A549 treated with ZK216348 at 1 μM for 4 hours (cell line): Measurements from ENCODE around the gene IRAK1. TPM values are rescaled to one million over a fixed set of nuclear protein-coding genes. Genes with fewer than 3 reads are reported as not detected.

Source experiments
- total RNA-seq: library from RNA; stranded (reverse); fragments of 200-300 nt; extraction: Qiagen RNA extraction; gene quantifications from 5 replicates; pipeline ENCODE4 v1.2.3, GENCODE V29; 2022; ENCODE audit warnings: low read depth

The IRAK1 gene
- total RNA-seq: 150 to 229 TPM (median 227 TPM) in 5 replicates

DNA sequence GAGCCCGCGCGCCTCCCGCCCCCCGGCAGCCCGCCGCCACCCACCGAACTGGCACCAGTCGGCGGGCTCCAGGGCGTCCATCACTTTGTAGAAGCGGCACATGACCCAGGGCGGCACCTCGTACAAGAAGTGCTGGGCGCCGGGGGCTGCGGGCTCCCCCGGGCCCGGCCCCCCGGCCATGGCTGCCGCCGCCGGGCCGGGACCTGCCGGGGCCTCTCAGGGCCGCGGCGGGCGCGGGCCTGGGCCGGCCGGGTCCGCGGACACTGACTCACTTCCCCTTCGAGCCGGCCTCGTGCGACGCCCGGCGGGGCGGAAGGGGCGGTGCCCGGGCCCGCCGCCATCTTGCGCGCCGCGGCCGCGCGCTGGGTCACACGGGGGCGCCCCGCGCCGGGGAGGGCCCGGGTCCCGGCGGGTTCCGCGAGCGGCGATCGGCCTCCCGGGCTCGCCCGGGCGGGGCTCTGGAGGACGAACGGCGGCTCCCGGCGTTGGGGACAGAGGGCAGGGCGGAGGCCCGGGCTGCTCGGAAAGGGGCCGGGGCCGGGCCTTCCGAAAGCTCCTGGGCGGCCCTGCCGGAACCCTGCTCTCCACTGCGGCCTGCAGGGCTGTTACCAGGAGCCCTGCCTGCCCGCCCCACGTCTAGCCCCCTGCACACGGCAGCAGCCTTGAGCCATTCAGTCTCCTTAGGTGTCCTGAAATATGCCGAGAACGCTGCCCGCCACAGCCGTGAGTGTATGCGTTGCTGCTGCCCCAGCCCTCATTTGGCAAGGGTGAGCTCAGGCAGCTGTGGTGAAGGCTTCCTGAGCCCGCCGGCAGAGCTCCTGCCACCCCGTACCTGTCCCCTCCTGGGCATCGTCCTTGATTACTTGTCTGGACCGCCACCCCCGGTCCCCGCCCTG is at the start of gene IRAK1:
Gene IRAK1, minus strand, starts transcription at position 270 of the 896 bp plus-strand sequence. Its CDS starts 90 bp downstream, at position 180.

DNA sequence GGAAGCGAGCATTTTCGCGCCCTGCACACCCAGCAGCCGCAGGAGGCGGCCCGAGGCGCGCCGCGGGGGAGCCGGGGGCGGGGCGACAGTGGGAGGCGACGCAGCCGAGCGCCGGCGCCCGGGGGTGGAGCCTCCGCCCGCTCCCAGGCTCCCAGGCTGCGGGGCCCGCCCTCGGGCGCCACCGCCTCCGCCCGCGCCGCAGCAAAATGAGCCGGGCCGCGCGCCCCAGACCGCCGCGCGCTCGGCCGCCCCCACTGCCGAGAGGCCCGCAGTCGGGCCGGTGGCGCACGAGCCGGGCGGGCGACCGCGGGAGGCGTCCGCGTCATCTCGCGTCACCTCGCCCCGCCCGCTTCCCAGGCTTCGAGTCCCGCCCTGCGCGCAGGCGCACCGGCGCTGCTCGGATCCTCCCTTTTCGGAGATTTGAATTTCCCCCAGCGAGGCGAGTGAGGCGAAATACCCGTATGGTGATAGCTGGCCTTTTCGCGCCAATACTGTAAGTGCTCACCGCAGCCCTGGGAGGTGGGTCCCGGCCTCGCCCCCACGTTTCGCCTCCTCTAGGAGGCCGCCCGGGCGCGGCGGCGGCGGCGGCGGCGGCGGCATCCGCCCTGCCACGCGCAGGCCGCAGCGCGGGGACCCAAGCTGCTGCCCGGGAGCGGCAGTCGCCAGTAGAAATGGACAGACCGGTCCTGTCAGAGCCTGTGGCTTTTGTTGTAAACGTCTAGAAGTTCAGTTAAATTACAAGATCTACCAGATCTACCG is 47.2 kb downstream of the IRAK1 start, which contains the start of gene TMEM187:
Gene TMEM187, plus strand, starts transcription at position 387 of the 759 bp plus-strand sequence. CDS start 9,309 bp downstream, outside the sequence.

GRCh38 chrX:153971450-153972367 is 48.0 kb downstream of the IRAK1 start, which contains the start of gene HCFC1:
Gene HCFC1 (minus strand): TSS chrX:153971818. CDS start chrX:153970840, 978 bp downstream.

Other genes with a start within 250 kb of the IRAK1 start
- gene SRPK3, start 238.9 kb downstream of the IRAK1 start, total RNA-seq: 0.04 TPM in 1 of 5 replicates, not detected in the others
- 49.5 to 70.3 TPM (median 66.5 TPM) in 5 replicates for gene IDH3G, start 225.5 kb downstream of the IRAK1 start, total RNA-seq
- gene SSR4, start 225.2 kb downstream of the IRAK1 start, total RNA-seq: 334 to 461 TPM (median 405 TPM) in 5 replicates
- 2.9 to 4.8 TPM (median 3.6 TPM) in 5 replicates for gene PDZD4, start 189.4 kb downstream of the IRAK1 start, total RNA-seq
- gene L1CAM, start 133.7 kb downstream of the IRAK1 start, total RNA-seq: 18.2 to 26.1 TPM (median 21.4 TPM) in 5 replicates
- not detected in 5 replicates for gene AVPR2, start 115.2 kb downstream of the IRAK1 start, total RNA-seq
- 0.98 to 2.9 TPM (median 2.2 TPM) in 5 replicates for gene ARHGAP4, start 93.6 kb downstream of the IRAK1 start, total RNA-seq
- 197 to 231 TPM (median 204 TPM) in 5 replicates for gene NAA10, start 84.9 kb downstream of the IRAK1 start, total RNA-seq
- 0.38 TPM in 1 of 5 replicates, not detected in the others for gene RENBP, start 75.3 kb downstream of the IRAK1 start, total RNA-seq
- gene HCFC1, start 48.1 kb downstream of the IRAK1 start, total RNA-seq: 25.8 to 45.1 TPM (median 41.4 TPM) in 5 replicates
- gene TMEM187, start 47.1 kb downstream of the IRAK1 start, total RNA-seq: 4.2 to 10.2 TPM (median 5.9 TPM) in 5 replicates
- 14.2 to 23.1 TPM (median 18.0 TPM) in 5 replicates for gene MECP2, start 77.8 kb upstream of the IRAK1 start, total RNA-seq
- gene OPN1LW, start 124.3 kb upstream of the IRAK1 start, total RNA-seq: not detected in 5 replicates
- gene OPN1MW, start 162.7 kb upstream of the IRAK1 start, total RNA-seq: not detected in 5 replicates
- gene OPN1MW2, start 199.9 kb upstream of the IRAK1 start, total RNA-seq: not detected in 5 replicates
- gene OPN1MW3, start 237.7 kb upstream of the IRAK1 start, total RNA-seq: not detected in 5 replicates